IMR-90 (cell line): Measurements from ENCODE around the gene FGD3. TPM values are rescaled to one million over a fixed set of nuclear protein-coding genes. Genes with fewer than 3 reads are reported as not detected.

ENCODE experiments used
- ATAC-seq: fragments of 200-7000 bp; cut with Tn5 transposase; 2 replicates; pipeline ENCODE4 v1.9.1; 2020; ENCODE audit warnings: low read depth, mild to moderate bottlenecking, moderate library complexity
- BruUV-seq: library from RNA; stranded (reverse); fragments of 400-500 nt; replicated peaks from 2 replicates; lab custom pipeline; 2021; lab: Mats Ljungman, UMichigan
- CTCF ChIA-PET: fragments of 300-600 bp; formaldehyde crosslinking; extraction: SDS; loops from one replicate; lab custom pipeline; 2021; ENCODE audit warnings: antibody characterized with exemption; lab: Yijun Ruan, JAX
- POLR2A ChIA-PET: fragments of 300-600 bp; sonication (Branson Sonifier 250); formaldehyde crosslinking; loops from one replicate; lab custom pipeline; 2022; ENCODE audit warnings: antibody characterized with exemption; ENCODE audit not compliant: unreplicated experiment; lab: Charles Lee
- DNase-seq: peaks from one replicate; pipeline ENCODE4 v3.0.0; 2013
- H2AFZ ChIP-seq: replicated peaks from 2 replicates; pipeline ENCODE3; 2013; ENCODE audit warnings: low read length, mild to moderate bottlenecking; ENCODE audit not compliant: poor library complexity
- H2AK5ac ChIP-seq: 2 replicates; pipeline ENCODE4 v1.6.1; 2013; ENCODE audit warnings: low read depth, low read length, inconsistent platforms
- H2AK9ac ChIP-seq: replicated peaks from 2 replicates; pipeline ENCODE3; 2013; ENCODE audit warnings: mild to moderate bottlenecking, low read depth, low read length, moderate library complexity; ENCODE audit not compliant: poor library complexity
- H2BK120ac ChIP-seq: 2 replicates; pipeline ENCODE4 v1.6.1; 2013; ENCODE audit warnings: low read depth, low read length, inconsistent platforms
- H2BK15ac ChIP-seq: 3 replicates; pipeline ENCODE4 v1.6.1; 2013; ENCODE audit warnings: low read depth, low read length, inconsistent platforms
- H2BK20ac ChIP-seq: 2 replicates; pipeline ENCODE4 v1.6.1; 2013; ENCODE audit warnings: low read depth, mild to moderate bottlenecking, inconsistent platforms, low read length, moderate library complexity
- H2BK5ac ChIP-seq: 2 replicates; pipeline ENCODE4 v1.6.1; 2013; ENCODE audit warnings: mild to moderate bottlenecking, low read depth, low read length, inconsistent platforms; ENCODE audit not compliant: poor library complexity, severe bottlenecking
- H3K14ac ChIP-seq: replicated peaks from 2 replicates; pipeline ENCODE4 v1.6.1; 2013; ENCODE audit warnings: low read depth, low read length, inconsistent platforms
- H3K18ac ChIP-seq: 2 replicates; pipeline ENCODE4 v1.6.1; 2013; ENCODE audit warnings: low read depth, low read length, control low read depth
- H3K23ac ChIP-seq: 2 replicates; pipeline ENCODE4 v1.6.1; 2013; ENCODE audit warnings: low read depth, low read length, inconsistent platforms
- H3K27ac ChIP-seq: 2 replicates; pipeline ENCODE4 v1.5.1; 2013; ENCODE audit warnings: mild to moderate bottlenecking, control low read depth, low read length; ENCODE audit not compliant: insufficient read depth
- H3K27me3 ChIP-seq: 2 replicates; pipeline ENCODE4 v1.6.1; 2013; ENCODE audit warnings: low read length; ENCODE audit not compliant: control insufficient read depth, insufficient read depth
- H3K36me3 ChIP-seq: 2 replicates; pipeline ENCODE4 v1.6.1; 2013; ENCODE audit warnings: low read length, mixed read lengths; ENCODE audit not compliant: control insufficient read depth, insufficient read depth
- H3K4ac ChIP-seq: 2 replicates; pipeline ENCODE4 v1.6.1; 2013; ENCODE audit warnings: low read depth, low read length, inconsistent platforms
- H3K4me1 ChIP-seq: 2 replicates; pipeline ENCODE4 v1.6.1; 2013; ENCODE audit warnings: low read length, mixed read lengths; ENCODE audit not compliant: control insufficient read depth, insufficient read depth
- H3K4me2 ChIP-seq: 2 replicates; pipeline ENCODE4 v1.6.1; 2013; ENCODE audit warnings: low read depth, mild to moderate bottlenecking, control low read depth, low read length, moderate library complexity
- H3K4me3 ChIP-seq: 2 replicates; pipeline ENCODE4 v1.5.1; 2013; ENCODE audit warnings: low read depth, mild to moderate bottlenecking, control low read depth, low read length, moderate library complexity; ENCODE audit not compliant: insufficient read depth
- H3K56ac ChIP-seq: 2 replicates; pipeline ENCODE4 v1.6.1; 2013; ENCODE audit warnings: low read length, inconsistent platforms; ENCODE audit not compliant: insufficient read depth; ENCODE audit errors: extremely low read depth
- H3K79me1 ChIP-seq, 2 experiments: 2 replicates each; pipeline ENCODE4 v1.6.1; 2013; ENCODE audit warnings: low read length in 2 of 2, inconsistent platforms in 1 of 2, low read depth in 1 of 2
- H3K9ac ChIP-seq: 2 replicates; pipeline ENCODE4 v1.6.1; 2013; ENCODE audit warnings: low read depth, low read length, control low read depth
- H3K9me1 ChIP-seq: 2 replicates; pipeline ENCODE4 v1.6.1; 2013; ENCODE audit warnings: low read length, inconsistent platforms; ENCODE audit not compliant: insufficient read depth
- H3K9me3 ChIP-seq: 2 replicates; pipeline ENCODE4 v1.6.1; 2013; ENCODE audit warnings: low read length; ENCODE audit not compliant: control insufficient read depth, insufficient read depth
- H4K20me1 ChIP-seq: 2 replicates; pipeline ENCODE4 v1.6.1; 2013; ENCODE audit warnings: low read length, inconsistent platforms; ENCODE audit not compliant: insufficient read depth
- H4K5ac ChIP-seq: 2 replicates; pipeline ENCODE4 v1.6.1; 2013; ENCODE audit warnings: mild to moderate bottlenecking, low read depth, low read length, control low read depth
- H4K8ac ChIP-seq, 2 experiments: 2 replicates each; pipeline ENCODE4 v1.6.1; 2013; ENCODE audit warnings: low read depth in 2 of 2, low read length in 2 of 2, control low read depth in 1 of 2, inconsistent platforms in 1 of 2
- H4K91ac ChIP-seq: 2 replicates; pipeline ENCODE4 v1.6.1; 2013; ENCODE audit warnings: low read depth, low read length, inconsistent platforms; ENCODE audit not compliant: insufficient read depth
- CEBPB ChIP-seq: IDR thresholded peaks from 2 replicates; pipeline ENCODE4 v1.6.1; 2012; ENCODE audit warnings: low read depth, low read length, improper control_type of control experiment
- FOS ChIP-seq: fragments of 150-350 bp; IDR thresholded peaks from 2 replicates; pipeline ENCODE4 v1.6.1; 2016; ENCODE audit warnings: low read depth, low read length
- POLR2A ChIP-seq: IDR thresholded peaks from 2 replicates; pipeline ENCODE4 v1.6.1; 2012; ENCODE audit warnings: mild to moderate bottlenecking, low read depth, low read length
- RCOR1 ChIP-seq: IDR thresholded peaks from 2 replicates; pipeline ENCODE4 v1.6.1; 2012; ENCODE audit warnings: mild to moderate bottlenecking, low read length, improper control_type of control experiment; ENCODE audit not compliant: insufficient replicate concordance
- RFX5 ChIP-seq: IDR thresholded peaks from 2 replicates; pipeline ENCODE4 v1.8.0; 2012; ENCODE audit warnings: low read depth, mild to moderate bottlenecking, low read length, moderate library complexity
- SMC3 ChIP-seq: fragments of 150-350 bp; IDR thresholded peaks from 2 replicates; pipeline ENCODE4 v1.6.1; 2016; ENCODE audit warnings: low read depth, mild to moderate bottlenecking, antibody characterized with exemption, low read length, moderate library complexity
- WGBS, 2 experiments: methylation state at CpG; one replicate each; pipeline versions ENCODE4 v1.1.5 to v1.1.7; 2013; ENCODE audit warnings: missing lambda C conversion rate in 2 of 2; ENCODE audit not compliant: insufficient read length in 1 of 2; ENCODE audit errors: extremely low coverage in 2 of 2; 5-methylcytosine and 5-hydroxymethylcytosine counted together
- dilution Hi-C: fragments of 300-500 bp; cut with HindIII; formaldehyde crosslinking; loops from one replicate; pipeline ENCODE4 v1.14.3; 2018; ENCODE audit warnings: low sequenced_read_pairs; ENCODE audit not compliant: unreplicated experiment
- in situ Hi-C: fragments of 300-500 bp; cut with MboI; formaldehyde crosslinking; loops from 3 replicates; pipeline ENCODE4 v1.14.3; 2019; ENCODE audit warnings: low sequenced_read_pairs, inconsistent platforms, mixed read lengths
- intact Hi-C: fragments of 100-400 bp; cut with micrococcal nuclease; formaldehyde crosslinking; loops from 2 replicates; pipeline ENCODE4 v1.10.0; 2022
- polyA plus RNA-seq, 3 experiments: library from polyadenylated mRNA; depleted of rRNA; stranded (reverse); fragments of >200 nt; gene quantifications; 2 replicates each; pipeline ENCODE4 v1.2.3, GENCODE V29; 2012; ENCODE audit warnings: low replicate concordance in 1 of 3
- total RNA-seq: library from RNA; depleted of rRNA; stranded (reverse); fragments of >200 nt; gene quantifications from 2 replicates; pipeline ENCODE4 v1.2.3, GENCODE V29; 2012

Gene FGD3
- total and polyA plus RNA-seq, 2 of the 4 experiments (the other 2 are of a cell fraction): not detected

DNA sequence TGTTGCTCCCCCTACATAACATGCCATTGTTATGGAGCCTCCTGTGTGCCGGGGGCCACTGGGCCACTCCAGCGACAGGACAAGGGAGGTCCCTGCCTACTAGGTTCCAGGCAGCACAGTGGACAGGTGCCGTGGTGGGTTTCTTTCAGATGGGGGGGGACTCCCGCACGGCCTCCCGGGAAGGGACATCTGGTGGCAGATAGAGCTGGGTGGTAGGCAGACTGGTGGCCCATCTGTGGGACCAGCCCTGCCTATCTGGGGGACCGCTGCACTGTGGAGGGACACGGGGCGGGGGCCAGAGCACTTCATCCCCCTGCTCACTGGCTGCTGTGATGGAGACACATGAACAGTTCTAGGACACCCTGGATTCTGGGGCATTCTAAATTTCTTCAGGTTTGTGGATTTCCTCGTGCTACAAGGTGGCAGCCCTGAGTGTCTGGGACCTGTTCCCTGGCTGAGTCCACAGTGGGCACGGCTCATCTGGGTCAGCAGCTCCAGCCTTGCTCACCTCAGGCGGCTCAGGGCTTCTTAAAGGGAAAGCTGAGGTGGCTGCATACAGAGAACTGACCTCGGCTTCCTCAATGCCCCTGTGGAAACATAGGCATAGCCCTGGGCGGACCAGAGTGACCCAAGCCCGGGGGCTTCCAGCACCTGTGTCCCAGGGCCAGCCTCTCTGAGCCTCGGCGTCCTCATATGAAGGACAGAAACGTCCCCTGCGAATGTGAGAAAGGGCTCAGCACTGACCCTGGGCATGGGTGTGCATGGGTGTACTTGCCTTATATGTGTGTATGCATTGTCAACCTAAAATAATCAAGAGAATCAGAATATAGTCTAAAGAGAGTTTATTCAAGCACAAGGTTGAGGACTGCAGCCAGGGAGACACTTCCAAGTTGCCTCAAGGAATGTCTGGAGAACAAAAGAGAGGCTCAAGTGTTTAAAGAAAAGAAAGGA is 22.5 kb downstream of the FGD3 start:
- H4K5ac ChIP-seq: no peak overlapping the region
- 32% methylated on average over 4 of the region's 19 CpGs; no CpG with 5 or more reads in 1 of the 2 experiments for WGBS, 2 experiments
- no peak overlapping the region for H3K4me2 ChIP-seq
- no peak overlapping the region for H4K91ac ChIP-seq
- no peaks in the 10 kb centered on the region for H3K36me3 ChIP-seq
- H3K79me1 ChIP-seq: no peaks in the 10 kb centered on the region
- no peaks in the 10 kb centered on the region for H4K20me1 ChIP-seq
- H2BK5ac ChIP-seq: no peak overlapping the region
- H3K27ac ChIP-seq: no peak overlapping the region
- H2AK5ac ChIP-seq: no peak overlapping the region
- intact Hi-C loops: no loop called here
- H3K4me1 ChIP-seq: no peaks in the 10 kb centered on the region
- H3K9me3 ChIP-seq: no peaks in the 10 kb centered on the region
- peak overlapping the region; percentile 21 for H2AFZ ChIP-seq
- no TSS peak for BruUV-seq
- H3K9ac ChIP-seq: no peak overlapping the region
- no peak overlapping the region for H2AK9ac ChIP-seq
- no peak overlapping the region for H3K18ac ChIP-seq
- H4K8ac ChIP-seq: no peak overlapping the region
- H3K4me3 ChIP-seq: no peak overlapping the region
- H2BK120ac ChIP-seq: no peak overlapping the region
- in situ Hi-C loops: no loop called here
- H3K27me3 ChIP-seq: peaks cover 4% of the 10 kb centered on the region; the same call in 1 of the 2 replicates
- no peak overlapping the region for H3K4ac ChIP-seq
- ATAC-seq (no peak), DNase-seq (no peak)
- POLR2A ChIA-PET: no interaction called here
- H2BK20ac ChIP-seq: no peak overlapping the region
- TF ChIP-seq SMC3: no peak
- no peak for TF ChIP-seq RFX5
- TF ChIP-seq CEBPB: no peak
- no peak for TF ChIP-seq RCOR1
- no peak for TF ChIP-seq FOS
- TF ChIP-seq POLR2A: no peak
- dilution Hi-C loops: no loop called here
- CTCF ChIA-PET: no interaction called here
- no peak overlapping the region for H3K23ac ChIP-seq
- H2BK15ac ChIP-seq: no peak overlapping the region
- H3K56ac ChIP-seq: no peak overlapping the region
- H3K14ac ChIP-seq: no peak overlapping the region
- no peaks in the 10 kb centered on the region for H3K9me1 ChIP-seq
